PC-9 (cell line): ENCODE results near the gene MORN3.

Experiments
- CTCF ChIP-seq: fragments of 200-600 bp; sonication (generic); conservative IDR thresholded peaks from 2 replicates; pipeline ENCODE4 v1.6.1; 2017; ENCODE audit warnings: mixed run types, antibody characterized with exemption, mild to moderate bottlenecking, moderate library complexity
- EZH2 ChIP-seq: fragments of 200-600 bp; sonication (generic); IDR thresholded peaks from 2 replicates; pipeline ENCODE4 v1.8.0; 2017; ENCODE audit warnings: antibody characterized with exemption, low read depth

GRCh38 chr12:121669521-121669900 is at the start of gene MORN3:
- TF ChIP-seq CTCF: no peak
- TF ChIP-seq EZH2: no peak
